HUES6 (cell line): ENCODE results near the gene CAMK1G.

Experiments
- H3K27ac ChIP-seq: 2 replicates; pipeline ENCODE4 v1.7.0; 2013; ENCODE audit warnings: low read depth, mild to moderate bottlenecking, low read length, inconsistent platforms
- H3K27me3 ChIP-seq: 2 replicates; pipeline ENCODE4 v1.6.1; 2013; ENCODE audit warnings: low read length; ENCODE audit not compliant: control insufficient read depth, insufficient read depth
- H3K36me3 ChIP-seq: 2 replicates; pipeline ENCODE4 v1.6.1; 2013; ENCODE audit warnings: low read length; ENCODE audit not compliant: control insufficient read depth, insufficient read depth
- H3K4me1 ChIP-seq: 2 replicates; pipeline ENCODE4 v1.6.1; 2013; ENCODE audit warnings: low read length; ENCODE audit not compliant: control insufficient read depth, insufficient read depth
- H3K4me3 ChIP-seq: 2 replicates; pipeline ENCODE4 v1.5.1; 2013; ENCODE audit warnings: low read depth, low read length
- H3K9ac ChIP-seq: one replicate; pipeline ENCODE4 v1.6.1; 2013; ENCODE audit warnings: mild to moderate bottlenecking, low read length
- H3K9me3 ChIP-seq: 2 replicates; pipeline ENCODE4 v1.6.1; 2013; ENCODE audit warnings: low read depth, low read length; ENCODE audit not compliant: control insufficient read depth, insufficient read depth

CAMK1G gene

DNA sequence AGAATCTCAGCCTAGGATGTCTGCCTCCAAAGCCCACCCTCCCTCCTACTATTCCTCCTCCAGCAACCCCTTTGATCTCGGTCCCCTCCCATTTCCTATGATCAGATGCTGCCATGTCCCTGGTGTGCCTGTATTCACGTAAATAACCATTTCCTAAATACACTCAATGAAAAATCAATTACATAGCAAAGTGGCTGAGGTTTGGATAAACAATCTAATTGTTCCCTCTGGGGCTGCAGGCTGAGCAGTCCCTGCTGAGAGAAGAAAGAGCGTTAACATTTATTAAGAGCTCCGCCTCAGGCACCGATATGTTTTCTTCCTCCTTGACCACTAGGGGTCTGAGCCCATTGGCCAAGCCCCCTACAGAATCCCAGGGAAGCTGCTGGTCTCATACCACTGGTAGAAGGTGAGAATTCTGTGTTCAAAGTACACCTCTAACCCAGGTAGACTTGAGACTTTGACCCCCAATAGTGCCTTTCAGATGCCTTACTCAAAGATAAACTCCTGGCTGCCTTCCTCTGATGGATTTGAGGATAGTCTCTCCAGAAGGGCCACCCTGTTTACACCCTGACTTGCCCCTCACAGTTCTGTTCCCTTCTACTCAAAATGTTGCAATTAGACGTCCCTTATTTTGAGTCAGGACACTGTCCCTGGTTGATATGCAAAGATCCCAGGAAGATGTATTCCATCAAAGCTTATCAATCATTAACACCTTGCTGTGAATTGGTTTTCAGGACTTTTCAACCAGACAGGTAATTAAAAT lies 33.9 kb upstream of the CAMK1G start:
- no peak overlapping the region for H3K9ac ChIP-seq
- H3K9me3 ChIP-seq = no peaks in the 10 kb centered on the region
- no peaks in the 10 kb centered on the region for H3K36me3 ChIP-seq
- H3K4me3 ChIP-seq = peak overlapping the region; percentile 41; the same call in 1 of the 2 replicates
- peaks cover 24% of the 10 kb centered on the region for H3K4me1 ChIP-seq
- no peak overlapping the region for H3K27ac ChIP-seq
- no peaks in the 10 kb centered on the region for H3K27me3 ChIP-seq

- no peaks in the 10 kb centered on the region for H3K9me3 ChIP-seq
- no peaks in the 10 kb centered on the region for H3K36me3 ChIP-seq
- H3K4me1 ChIP-seq = peaks cover 26% of the 10 kb centered on the region
- H3K4me3 ChIP-seq = no peak overlapping the region
- H3K9ac ChIP-seq = no peak overlapping the region
- H3K27ac ChIP-seq = no peak overlapping the region
- H3K27me3 ChIP-seq = no peaks in the 10 kb centered on the region
These were observed 33.0 kb upstream of the CAMK1G start for GRCh38 chr1:209550519-209550918.

- H3K36me3 ChIP-seq = no peaks in the 10 kb centered on the region
- peaks cover 39% of the 10 kb centered on the region for H3K4me1 ChIP-seq
- no peaks in the 10 kb centered on the region for H3K27me3 ChIP-seq
- H3K4me3 ChIP-seq = no peak overlapping the region
- no peak overlapping the region for H3K27ac ChIP-seq
- H3K9ac ChIP-seq = no peak overlapping the region
- H3K9me3 ChIP-seq = no peaks in the 10 kb centered on the region
These were observed 30.9 kb upstream of the CAMK1G start for GRCh38 chr1:209552406-209553264.

- H3K9me3 ChIP-seq = no peaks in the 10 kb centered on the region
- no peak overlapping the region for H3K9ac ChIP-seq
- H3K27ac ChIP-seq = no peak overlapping the region
- peaks cover 28% of the 10 kb centered on the region for H3K4me1 ChIP-seq
- no peaks in the 10 kb centered on the region for H3K36me3 ChIP-seq
- H3K4me3 ChIP-seq = no peak overlapping the region
- no peaks in the 10 kb centered on the region for H3K27me3 ChIP-seq
These were observed 28.5 kb upstream of the CAMK1G start for GRCh38 chr1:209554761-209555611.

- Histone ChIP-seq H3K27ac (no peak overlapping the region), H3K4me1 (peaks cover 26% of the 10 kb centered on the region), H3K9me3 (no peaks in the 10 kb centered on the region), H3K4me3 (no peak overlapping the region), H3K9ac (no peak overlapping the region), H3K36me3 (no peaks in the 10 kb centered on the region), H3K27me3 (no peaks in the 10 kb centered on the region)
These were observed 27.3 kb upstream of the CAMK1G start for GRCh38 chr1:209556162-209556690.

DNA sequence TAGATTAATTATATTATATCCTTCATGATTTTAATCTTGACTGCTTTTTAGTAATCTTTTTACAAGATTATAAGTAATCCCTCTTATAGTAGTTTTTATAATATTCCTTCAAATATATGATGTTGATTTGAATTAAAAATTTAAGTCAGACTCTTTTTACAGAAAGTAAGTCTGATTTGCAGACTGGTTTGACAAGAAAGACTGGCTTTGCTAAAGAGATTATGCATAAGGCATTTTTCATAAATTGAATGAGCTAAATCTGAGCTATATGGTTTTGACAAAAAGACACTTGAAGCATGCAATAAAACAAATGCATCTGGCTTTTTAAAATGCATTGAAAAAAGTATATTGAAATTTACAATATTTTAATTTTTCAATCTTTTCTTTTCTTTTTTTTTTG lies 26.3 kb upstream of the CAMK1G start:
- Histone ChIP-seq H3K36me3 (no peaks in the 10 kb centered on the region), H3K9ac (no peak overlapping the region)

GRCh38 chr1:209560529-209560928 lies 23.0 kb upstream of the CAMK1G start:
- Histone ChIP-seq H3K9me3 (no peaks in the 10 kb centered on the region), H3K9ac (no peak overlapping the region), H3K27ac (no peak overlapping the region), H3K27me3 (peaks cover 11% of the 10 kb centered on the region), H3K36me3 (no peaks in the 10 kb centered on the region), H3K4me1 (peaks cover 13% of the 10 kb centered on the region), H3K4me3 (no peak overlapping the region)

More for the DNA sequence above, 26.3 kb upstream of the CAMK1G start:
- Histone ChIP-seq H3K27me3 (no peaks in the 10 kb centered on the region), H3K9me3 (no peaks in the 10 kb centered on the region), H3K4me1 (peaks cover 26% of the 10 kb centered on the region), H3K27ac (no peak overlapping the region), H3K4me3 (no peak overlapping the region)

GRCh38 chr1:209560952-209561351 lies 22.6 kb upstream of the CAMK1G start:
- Histone ChIP-seq H3K27me3 (peaks cover 13% of the 10 kb centered on the region), H3K9me3 (no peaks in the 10 kb centered on the region), H3K4me3 (no peak overlapping the region), H3K4me1 (peaks cover 9% of the 10 kb centered on the region), H3K27ac (no peak overlapping the region), H3K36me3 (no peaks in the 10 kb centered on the region), H3K9ac (no peak overlapping the region)

DNA sequence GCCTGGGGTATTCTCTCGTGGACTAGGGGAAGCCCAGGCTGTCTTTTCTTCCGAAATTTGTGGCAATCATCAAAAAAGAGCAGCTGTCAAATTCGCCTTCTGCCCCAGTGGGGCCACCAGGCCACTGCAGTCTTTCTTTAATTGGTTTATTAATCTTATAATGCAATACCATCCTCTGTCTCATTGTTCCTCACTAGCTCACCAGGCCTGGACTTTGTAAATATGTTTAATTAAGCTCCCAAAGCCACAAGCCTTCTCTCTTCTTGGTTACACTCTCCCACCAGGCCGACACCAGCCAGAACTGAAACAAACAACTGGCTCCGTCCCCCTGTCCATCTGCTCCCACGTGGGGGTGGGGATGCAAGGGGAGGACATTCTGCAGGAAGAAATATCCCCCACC lies 22.0 kb upstream of the CAMK1G start:
- no peak overlapping the region for H3K4me3 ChIP-seq
- no peak overlapping the region for H3K9ac ChIP-seq
- no peaks in the 10 kb centered on the region for H3K9me3 ChIP-seq
- H3K4me1 ChIP-seq = peaks cover 7% of the 10 kb centered on the region; the same call in 1 of the 2 replicates
- no peak overlapping the region for H3K27ac ChIP-seq
- no peaks in the 10 kb centered on the region for H3K36me3 ChIP-seq
- peaks cover 13% of the 10 kb centered on the region for H3K27me3 ChIP-seq

- no peak overlapping the region for H3K9ac ChIP-seq
- peaks cover 16% of the 10 kb centered on the region for H3K27me3 ChIP-seq
- no peaks in the 10 kb centered on the region for H3K36me3 ChIP-seq
- no peaks in the 10 kb centered on the region for H3K9me3 ChIP-seq
- no peak overlapping the region for H3K4me3 ChIP-seq
- no peak overlapping the region for H3K27ac ChIP-seq
- 0 out of 2 replicates have a peak, but pooled peaks cover 4% of the 10 kb centered on the region for H3K4me1 ChIP-seq
These were observed 18.7 kb upstream of the CAMK1G start for GRCh38 chr1:209564849-209565248.
